A549 (cell line): ENCODE data around the gene APH1B. TPM values are rescaled to one million over a fixed set of nuclear protein-coding genes. Genes with fewer than 3 reads are reported as not detected.
A peak's percentile ranks its signal among the peaks of the same experiment; 100 is the strongest.

Source experiments
- ATAC-seq, 2 experiments: fragments of 200-7000 bp in 1 of 2; fragments of >200 bp in 1 of 2; cut with Nextera tagmentation in 1 of 2; cut with Tn5 transposase in 1 of 2; 3 replicates each; pipeline versions ENCODE4 v1.8.0 to v1.9.1; 2018 to 2020; ENCODE audit warnings: mild to moderate bottlenecking in 1 of 2, moderate library complexity in 1 of 2
- CTCF ChIA-PET: fragments of 300-600 bp; sonication (Branson Sonifier 250); formaldehyde crosslinking; extraction: SDS; loops from one replicate; lab custom pipeline; 2021; ENCODE audit warnings: antibody characterized with exemption, inconsistent platforms; lab: Yijun Ruan, JAX
- POLR2A ChIA-PET: fragments of 350-600 bp; formaldehyde crosslinking; extraction: SDS; loops from one replicate; lab custom pipeline; 2021; ENCODE audit warnings: antibody characterized with exemption, inconsistent platforms; lab: Yijun Ruan, JAX
- DNase-seq, 2 experiments: peaks; one replicate each; pipeline versions ENCODE4 v3.0.0 to v3.0.0-alpha.2; 2011 to 2016; ENCODE audit warnings: low read depth in 1 of 2, low spot score in 1 of 2
- FAIRE-seq: peaks from 2 replicates; lab custom pipeline; 2011; peaks lifted over from hg19 to GRCh38; lab: Jason Lieb, UNC
- H3K27ac ChIP-seq, 2 experiments: fragments of >200 bp; sonication (Bioruptor Twin); formaldehyde crosslinking; 3 replicates each; pipeline ENCODE4 v1.5.1; 2016 to 2017
- H3K4me1 ChIP-seq: fragments of >200 bp; sonication (Bioruptor Twin); formaldehyde crosslinking; 3 replicates; pipeline ENCODE4 v1.6.1; 2016
- H3K4me2 ChIP-seq: fragments of >200 bp; sonication (Bioruptor Twin); formaldehyde crosslinking; 3 replicates; pipeline ENCODE4 v1.6.1; 2016
- H3K4me3 ChIP-seq: fragments of >200 bp; sonication (Bioruptor Twin); formaldehyde crosslinking; 3 replicates; pipeline ENCODE4 v1.5.1; 2016
- H3K9me3 ChIP-seq: fragments of >200 bp; sonication (Bioruptor Twin); formaldehyde crosslinking; 3 replicates; pipeline ENCODE4 v1.6.1; 2016
- BCL3 ChIP-seq: fragments of >200 bp; sonication (Bioruptor Twin); formaldehyde crosslinking; IDR thresholded peaks from 3 replicates; pipeline ENCODE4 v1.6.1; 2016
- CBX2 ChIP-seq: fragments of 200-600 bp; sonication (generic); IDR thresholded peaks from 2 replicates; pipeline ENCODE4 v1.6.1; 2016; ENCODE audit warnings: low read depth, mild to moderate bottlenecking, borderline replicate concordance
- CBX8 ChIP-seq: fragments of 200-600 bp; sonication (generic); IDR thresholded peaks from 2 replicates; pipeline ENCODE4 v1.6.1; 2016
- E2F6 ChIP-seq: IDR thresholded peaks from 2 replicates; pipeline ENCODE4 v1.6.1; 2012; ENCODE audit warnings: low read depth, borderline replicate concordance
- ELK1 ChIP-seq: fragments of 150-350 bp; IDR thresholded peaks from 2 replicates; pipeline ENCODE4 v1.6.1; 2014; ENCODE audit warnings: low read depth, mild to moderate bottlenecking, low read length
- FOSL2 ChIP-seq, 2 experiments: fragments of 450-650 bp in 1 of 2; fragments of >200 bp in 1 of 2; sonication (Bioruptor Twin) in 1 of 2; formaldehyde crosslinking; IDR thresholded peaks; 2 replicates each; pipeline versions ENCODE4 v1.5.0 to v1.6.1; 2016 to 2020; ENCODE audit warnings: mild to moderate bottlenecking in 1 of 2, moderate library complexity in 1 of 2
- HES2 ChIP-seq: fragments of >200 bp; sonication (Bioruptor Twin); formaldehyde crosslinking; IDR thresholded peaks from 2 replicates; pipeline ENCODE4 v1.6.1; 2016
- HEYL ChIP-seq: fragments of 250-450 bp; sonication (Bioruptor Pico); IDR thresholded peaks from 2 replicates; pipeline ENCODE4 v1.8.0; 2021; ENCODE audit warnings: mild to moderate bottlenecking, moderate library complexity
- MAFK ChIP-seq: fragments of 450-650 bp; IDR thresholded peaks from 2 replicates; pipeline ENCODE4 v1.6.1; 2014; ENCODE audit not compliant: partially characterized antibody
- MAX ChIP-seq: IDR thresholded peaks from 2 replicates; pipeline ENCODE4 v1.6.1; 2012
- PBX3 ChIP-seq: IDR thresholded peaks from 2 replicates; pipeline ENCODE4 v1.6.1; 2012
- SMC3 ChIP-seq: fragments of >200 bp; sonication (Bioruptor Twin); formaldehyde crosslinking; IDR thresholded peaks from 3 replicates; pipeline ENCODE4 v1.6.1; 2018; ENCODE audit warnings: inconsistent platforms
- ZFP36 ChIP-seq: fragments of 450-650 bp; IDR thresholded peaks from 2 replicates; pipeline ENCODE4 v1.6.1; 2014; ENCODE audit warnings: borderline replicate concordance; ENCODE audit not compliant: partially characterized antibody
- WGBS: methylation state at CpG from one replicate; pipeline ENCODE4 v1.1.6; 2017; ENCODE audit errors: missing lambda C conversion rate; 5-methylcytosine and 5-hydroxymethylcytosine counted together
- polyA plus RNA-seq, 4 experiments: library from polyadenylated mRNA; depleted of rRNA in 3 of 4; stranded (reverse); fragments of >200 nt; fragmentation: RNase III in 1 of 4; extraction: RNeasy Plus Mini Kit Qiagen cat#74134 plus additional on column Dnase treatment in 1 of 4; gene quantifications; 2 replicates in 3 of 4; 3 replicates in 1 of 4; pipeline ENCODE4 v1.2.3, GENCODE V29; 2011 to 2017

The APH1B gene
- polyA plus RNA-seq, 2 of the 4 experiments (the other 2 are of a cell fraction) = 16.4 to 28.5 TPM

GRCh38 chr15:63255489-63255990 lies 21.9 kb upstream of the APH1B start (continued):
- TF ChIP-seq PBX3 = no peak
- TF ChIP-seq CBX8 = no peak
- no peak for TF ChIP-seq ZFP36
- no peak for TF ChIP-seq SMC3
- no peak for TF ChIP-seq MAFK
- TF ChIP-seq HEYL = no peak
- TF ChIP-seq E2F6 = no peak
- no peak for TF ChIP-seq MAX

- Histone ChIP-seq H3K4me1 (peaks cover 20% of the 10 kb centered on the region), H3K9me3 (no peaks in the 10 kb centered on the region), H3K4me3 (no peak overlapping the region), H3K4me2 (peak overlapping the region; percentile 42), H3K27ac (peak overlapping the region in 1 of 2 experiments; percentile 9; a peak in 2 of 6 replicates)
- 61% methylated on average over 5 of the region's 5 CpGs for WGBS
- DNase-seq = peak; percentile 18 to 55
- POLR2A ChIA-PET = interaction anchor here (1.9 kb wide), 1 partner anchor 99 kb away, joined by 4 read pairs; the partner anchor contains the start of gene RPS27L
- CTCF ChIA-PET = interaction anchor here (0.6 kb wide), 1 partner anchor 35 kb away, joined by 4 read pairs; no protein-coding TSS in a partner anchor
- peak; percentile 42; the same call in 1 of the 2 replicates for TF ChIP-seq FOSL2 (IDR thresholded peaks at IDR 0.05)
- TF ChIP-seq FOSL2 (CRISPR knock-in tag; IDR thresholded peaks at IDR 0.05) = peak; percentile 88
- no peak for TF ChIP-seq HES2
- no peak for TF ChIP-seq BCL3
- no peak for TF ChIP-seq CBX8
- no peak for TF ChIP-seq ELK1
- FAIRE-seq = no peak
- peak in 1 of 2 experiments; percentile 70; a peak in 3 of 6 replicates for ATAC-seq
Measured at GRCh38 chr15:63256433-63257274, 20.8 kb upstream of the APH1B start.

GRCh38 chr15:63258658-63259057 lies 18.7 kb upstream of the APH1B start:
- no peak overlapping the region for H3K27ac ChIP-seq
- H3K9me3 ChIP-seq = no peaks in the 10 kb centered on the region
- no peak for TF ChIP-seq HES2
- ChIA-PET POLR2A (no interaction called here), CTCF (no interaction called here)
- ATAC-seq (peak in 1 of 2 experiments; percentile 33; a peak in 1 of 6 replicates), DNase-seq (peak in 1 of 2 experiments; percentile 44), FAIRE-seq (no peak)
- peaks cover 20% of the 10 kb centered on the region for H3K4me1 ChIP-seq
- WGBS = 80% methylated on average over 2 of the region's 2 CpGs
- H3K4me3 ChIP-seq = no peak overlapping the region
- H3K4me2 ChIP-seq = no peak overlapping the region

GRCh38 chr15:63260791-63261190 lies 16.6 kb upstream of the APH1B start:
- POLR2A ChIA-PET = no interaction called here
- H3K9me3 ChIP-seq = no peaks in the 10 kb centered on the region
- FAIRE-seq = no peak
- no peak for TF ChIP-seq CBX2
- H3K4me2 ChIP-seq = no peak overlapping the region
- no peak overlapping the region for H3K27ac ChIP-seq
- DNase-seq = no peak
- WGBS = 84% methylated on average over 5 of the region's 5 CpGs
- no peak for ATAC-seq
- H3K4me3 ChIP-seq = no peak overlapping the region
- peaks cover 31% of the 10 kb centered on the region for H3K4me1 ChIP-seq
- CTCF ChIA-PET = interaction anchor here (0.6 to 2.2 kb wide), 3 partner anchors 11 to 56 kb away, joined by 3 to 6 read pairs (median 6); no protein-coding TSS in a partner anchor
